GM19395 (cell line): ENCODE measurements around the gene ATP8B4.

ENCODE experiments used
- ATAC-seq: cut with Tn5 transposase; IDR thresholded peaks from one replicate; pipeline ENCODE4 v1.9.1; 2021; ENCODE audit warnings: mild to moderate bottlenecking, moderate library complexity; ENCODE audit not compliant: unreplicated experiment

ATP8B4 gene

DNA sequence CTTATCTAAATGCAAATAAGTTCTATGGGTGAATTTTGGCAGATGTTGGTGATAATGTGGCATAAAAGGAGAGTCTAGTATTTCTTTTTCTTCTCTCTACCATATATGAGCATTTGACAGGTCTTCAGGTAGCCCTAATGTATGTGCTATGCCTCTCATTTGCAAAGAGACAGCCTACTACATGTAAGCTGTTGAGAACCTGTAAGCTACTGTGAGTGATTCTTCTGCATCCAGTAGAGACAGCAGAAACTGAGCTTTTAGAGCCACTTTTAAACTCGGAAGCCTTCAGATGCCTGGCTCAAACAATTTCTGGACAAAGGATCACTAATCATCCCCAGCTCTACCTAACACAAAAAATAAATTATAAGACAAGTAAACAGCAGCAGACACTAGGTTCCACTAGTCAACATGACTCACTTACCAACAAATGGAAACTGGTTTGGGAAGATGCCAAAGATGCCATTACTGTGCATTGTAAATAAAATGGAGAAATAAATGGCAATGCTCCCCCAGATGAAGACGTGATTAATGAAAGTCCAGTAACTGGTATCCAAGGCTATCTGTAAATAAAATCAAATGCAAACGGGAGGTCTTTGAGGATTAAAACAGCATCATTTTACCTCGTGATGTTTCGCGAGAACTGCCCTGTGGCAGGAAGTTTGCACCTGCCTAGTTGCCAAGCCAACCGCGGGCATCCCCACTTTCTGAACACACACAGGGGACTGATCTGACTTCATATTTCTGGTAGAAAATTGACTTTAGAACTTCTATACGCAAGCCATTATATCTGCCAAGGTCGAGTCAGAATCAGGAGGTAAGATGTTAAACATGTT is 252.9 kb downstream of the ATP8B4 start:
- no peak for ATAC-seq

DNA sequence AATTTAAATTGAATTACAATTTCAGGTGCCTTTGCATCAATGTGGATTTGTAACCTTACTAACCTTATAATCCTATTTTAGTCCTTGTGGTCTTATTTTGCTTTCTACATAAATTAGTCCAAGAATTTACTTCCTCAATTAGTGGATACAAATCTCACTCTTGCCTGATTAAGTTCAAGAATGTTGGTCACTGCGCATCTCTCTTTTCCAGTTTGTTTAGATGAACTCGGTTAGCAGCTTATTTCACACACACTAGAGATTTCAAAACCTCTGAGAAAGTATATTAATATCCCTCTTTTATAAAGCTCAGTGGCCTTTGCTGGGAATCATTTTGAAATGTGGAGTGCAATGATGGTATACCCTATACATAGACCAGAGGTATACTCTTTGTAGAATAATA is 254.8 kb downstream of the ATP8B4 start:
- ATAC-seq = no peak

DNA sequence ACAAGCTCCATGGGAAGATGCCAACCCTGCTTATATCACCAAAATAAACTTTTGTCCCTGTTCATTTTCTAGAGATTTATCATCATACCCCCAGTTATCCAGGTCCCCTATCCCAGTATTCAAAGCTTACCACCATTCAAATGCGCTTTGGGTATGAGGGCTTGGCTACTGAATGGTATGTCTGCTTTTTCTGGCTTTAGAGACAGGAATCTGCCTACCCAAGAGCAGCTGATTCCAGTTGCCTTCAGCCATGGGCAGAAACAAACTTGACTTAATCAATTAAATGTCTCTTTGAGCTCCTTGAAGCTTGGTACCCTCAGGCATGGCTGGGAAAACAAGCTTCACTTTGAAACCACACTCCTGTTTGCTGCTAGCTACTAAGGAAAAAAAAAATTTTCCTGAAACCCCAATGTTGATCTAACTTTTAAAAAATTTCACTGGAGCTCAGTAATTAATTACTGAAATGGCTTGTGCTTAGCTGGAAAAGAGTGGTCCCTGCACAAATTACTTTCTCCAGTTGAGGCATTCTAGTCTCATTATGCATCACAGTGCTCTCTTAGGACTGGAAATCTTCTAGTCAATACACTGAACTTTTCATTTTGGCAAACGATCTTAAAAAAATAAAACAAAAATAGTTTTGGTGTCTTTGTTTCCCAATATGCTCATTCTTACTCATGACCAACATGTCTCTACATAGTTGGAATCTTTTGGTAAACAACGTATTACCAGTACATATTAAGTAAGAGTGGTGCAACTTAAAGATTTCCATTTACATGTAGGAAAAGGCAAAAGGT is 255.4 kb downstream of the ATP8B4 start:
- no peak for ATAC-seq

DNA sequence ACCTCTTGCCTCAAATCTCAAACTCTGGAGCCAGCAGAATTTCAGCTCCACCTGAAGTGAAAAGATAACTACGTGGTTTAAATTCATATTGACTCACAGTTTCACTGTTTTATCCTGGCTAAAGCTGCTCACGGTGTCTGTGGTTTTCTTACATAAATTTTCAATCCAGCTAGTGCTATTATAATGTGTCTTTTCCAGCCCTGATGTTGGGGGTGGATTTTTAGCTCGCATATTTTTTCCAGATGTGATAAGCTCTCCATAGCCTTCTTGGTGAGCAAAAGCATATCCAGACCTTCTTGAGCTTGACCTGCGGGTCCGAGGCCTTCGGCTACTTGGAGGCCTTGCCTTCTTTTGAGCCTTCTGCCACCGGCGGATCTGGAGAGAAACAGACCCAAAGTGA is 258.9 kb downstream of the ATP8B4 start:
- no peak for ATAC-seq

DNA sequence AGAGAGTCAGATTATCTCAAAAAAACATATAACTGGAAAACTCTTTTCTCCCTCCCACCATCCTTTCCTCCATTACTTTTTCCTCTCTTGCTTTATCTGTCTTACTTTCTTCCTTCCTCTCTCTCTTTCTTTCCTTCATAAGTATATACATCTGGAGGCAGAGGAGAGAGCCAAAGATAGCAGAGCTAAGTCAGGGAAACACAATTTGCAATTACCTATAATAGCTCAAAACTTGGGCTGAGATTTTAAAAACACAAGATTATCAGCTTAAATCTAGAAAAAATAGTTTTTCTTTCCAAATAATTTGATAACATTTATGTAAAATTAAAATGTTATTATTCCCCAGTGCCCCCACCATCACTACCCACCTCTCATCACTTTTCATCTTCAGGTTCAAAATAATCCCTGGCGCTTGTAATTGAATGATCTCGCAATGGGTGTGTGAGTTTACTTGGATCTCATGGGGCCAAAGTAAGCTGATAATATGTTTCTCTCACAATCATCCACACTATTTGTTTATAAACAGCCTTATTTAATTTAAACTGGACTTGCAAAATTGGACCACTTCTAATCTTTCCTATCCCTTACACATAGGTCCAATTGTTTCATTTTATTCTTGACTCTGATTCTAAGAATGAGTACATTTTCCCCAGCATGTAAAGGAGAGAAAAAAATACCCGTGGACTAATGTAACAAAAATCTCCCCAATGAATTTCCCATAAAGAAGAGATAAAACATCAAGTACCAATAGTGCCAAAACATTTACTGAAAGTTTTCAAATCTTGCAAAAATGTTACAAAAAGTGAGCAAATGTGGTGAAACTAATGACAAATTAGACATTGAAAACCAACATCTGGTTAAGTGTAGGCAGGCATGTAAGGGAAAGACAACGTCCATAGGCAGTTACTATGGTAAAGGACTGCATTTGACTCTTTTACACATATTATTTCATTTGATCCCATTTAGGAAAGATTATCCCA is 261.2 kb downstream of the ATP8B4 start:
- no peak for ATAC-seq

DNA sequence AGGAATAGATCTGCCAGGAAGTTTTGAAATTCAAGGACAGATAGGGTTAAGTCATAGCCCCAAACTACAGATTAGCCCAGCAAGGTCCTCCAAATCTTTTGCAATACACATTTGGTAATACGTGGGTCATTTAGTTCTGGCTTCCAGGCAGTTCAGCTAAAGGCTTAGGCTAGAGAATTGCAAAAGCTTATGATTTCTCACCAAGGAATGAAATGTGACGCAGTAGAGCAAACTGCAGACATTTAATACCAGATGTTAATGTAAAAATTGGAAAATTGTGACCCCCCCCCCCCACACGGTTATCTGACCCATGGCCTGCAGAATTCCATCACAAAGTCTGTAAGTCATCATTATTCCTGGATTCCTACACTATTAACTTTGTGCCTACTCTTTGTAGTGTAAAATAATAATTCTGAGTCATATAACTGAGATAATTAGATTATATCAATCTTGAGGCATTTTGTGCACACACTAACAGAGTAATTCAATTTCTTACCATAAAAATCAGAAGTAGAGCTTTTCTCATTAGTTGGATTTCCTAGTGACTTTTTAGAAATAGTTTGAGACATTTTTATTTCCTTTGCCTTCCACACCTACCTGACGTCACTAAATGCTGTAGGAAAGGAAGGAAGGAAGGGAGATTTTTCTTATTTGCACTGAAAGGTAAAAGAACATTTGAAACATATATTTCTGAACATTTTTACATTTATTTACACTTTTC is 263.0 kb downstream of the ATP8B4 start:
- ATAC-seq = no peak

DNA sequence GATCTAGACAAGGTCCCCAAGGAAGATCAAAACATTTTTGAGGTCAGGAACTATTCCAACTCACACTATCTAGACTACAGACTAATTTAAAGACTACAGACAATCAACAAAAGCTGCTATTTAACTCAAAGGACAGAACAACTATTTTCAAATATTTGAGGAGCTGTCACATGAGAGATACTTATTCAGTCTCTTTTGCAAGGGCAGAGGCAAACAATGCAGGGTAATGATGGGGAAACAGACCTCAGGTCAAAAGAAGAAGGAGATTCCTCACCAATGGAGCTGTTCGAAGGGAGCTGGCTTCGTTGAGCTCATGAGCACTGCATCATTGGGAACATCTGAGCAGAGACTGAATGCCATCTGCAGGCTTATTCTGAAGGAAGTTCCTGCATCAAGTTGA is 266.3 kb downstream of the ATP8B4 start:
- no peak for ATAC-seq

- ATAC-seq = no peak
Observed at GRCh38 chr15:49848807-49849206, 270.2 kb downstream of the ATP8B4 start.

DNA sequence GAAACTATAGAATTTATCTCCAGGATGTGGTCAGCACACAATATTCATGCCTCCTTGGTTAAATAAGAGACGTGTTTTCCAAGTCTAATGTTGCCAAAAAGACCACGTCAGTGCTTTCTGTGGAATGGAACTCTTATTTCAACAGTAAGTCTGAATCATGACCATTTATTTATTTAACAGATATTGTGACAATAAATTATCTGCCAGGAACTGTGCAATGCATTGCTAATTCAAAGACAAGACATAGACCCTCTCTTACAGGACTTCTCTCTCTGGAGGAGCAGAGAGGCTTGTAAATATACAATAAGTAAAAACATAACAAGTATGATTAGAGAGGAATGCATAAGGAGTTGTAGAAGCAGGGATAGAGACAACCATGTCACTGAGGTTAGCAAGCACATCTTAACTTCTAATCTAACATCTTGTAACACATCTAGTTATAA is 270.7 kb downstream of the ATP8B4 start:
- ATAC-seq = no peak

DNA sequence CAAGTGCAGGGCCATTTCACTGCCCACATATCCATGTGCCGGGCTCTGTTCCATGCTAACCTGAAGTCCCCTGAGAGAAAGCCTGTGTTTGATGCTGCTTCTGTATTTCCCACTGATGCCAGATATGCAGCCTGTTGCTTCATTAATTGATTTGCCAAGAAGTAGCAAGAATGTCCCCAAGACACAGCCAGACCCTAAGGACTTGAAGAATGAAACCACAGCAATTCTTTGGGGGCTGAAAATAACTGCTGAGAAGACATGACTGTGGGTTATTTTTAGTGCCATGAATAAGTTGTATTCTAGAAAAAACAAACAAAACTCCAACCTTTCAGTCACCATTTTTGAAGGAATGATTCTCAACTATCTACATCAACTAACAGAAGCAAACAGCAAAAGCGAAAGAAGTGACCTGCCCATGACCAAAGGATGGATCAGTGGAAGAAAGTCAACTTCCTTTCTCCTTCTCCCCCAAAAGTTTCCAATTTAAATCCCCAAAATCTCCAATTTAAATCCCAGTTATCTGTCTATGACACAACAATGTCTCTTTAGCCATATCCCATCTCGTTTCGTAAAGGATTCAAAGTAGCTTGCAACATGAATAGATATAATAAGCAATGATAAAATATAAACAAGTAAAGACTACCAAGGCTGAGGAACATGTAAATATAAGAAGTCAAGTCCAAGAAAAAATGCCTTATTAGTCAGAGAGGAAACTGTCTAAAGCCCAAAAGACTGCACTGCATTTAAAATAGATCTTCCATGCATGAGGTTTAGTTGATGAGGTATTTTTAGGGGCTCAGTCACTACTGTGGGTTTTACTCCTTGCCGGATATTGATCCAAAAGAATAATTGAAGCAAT is 271.4 kb downstream of the ATP8B4 start:
- ATAC-seq = no peak

DNA sequence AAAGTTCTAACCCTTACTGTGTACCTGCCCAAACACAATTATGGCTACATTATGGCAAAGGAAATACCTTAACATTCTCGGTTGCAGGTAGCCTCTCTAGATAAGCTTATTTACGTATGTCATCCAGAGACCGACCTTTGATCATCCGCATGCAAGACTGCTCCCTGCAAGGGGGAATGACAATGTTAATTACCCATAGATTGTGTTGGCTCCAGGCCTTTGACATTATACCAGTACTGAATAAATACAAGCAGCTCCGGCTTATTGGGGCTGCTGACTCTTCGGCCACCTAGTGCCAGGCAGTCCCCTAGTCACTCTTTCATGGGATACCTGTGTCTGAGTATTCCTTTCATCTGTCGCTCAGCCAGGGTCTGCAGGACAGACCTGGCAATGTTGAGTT is 274.6 kb downstream of the ATP8B4 start:
- no peak for ATAC-seq

- no peak for ATAC-seq
Observed at GRCh38 chr15:49843725-49844124, 275.3 kb downstream of the ATP8B4 start.

GRCh38 chr15:49842031-49842730 is 276.9 kb downstream of the ATP8B4 start:
- no peak for ATAC-seq

GRCh38 chr15:49832511-49832910 is 286.5 kb downstream of the ATP8B4 start:
- ATAC-seq = no peak

DNA sequence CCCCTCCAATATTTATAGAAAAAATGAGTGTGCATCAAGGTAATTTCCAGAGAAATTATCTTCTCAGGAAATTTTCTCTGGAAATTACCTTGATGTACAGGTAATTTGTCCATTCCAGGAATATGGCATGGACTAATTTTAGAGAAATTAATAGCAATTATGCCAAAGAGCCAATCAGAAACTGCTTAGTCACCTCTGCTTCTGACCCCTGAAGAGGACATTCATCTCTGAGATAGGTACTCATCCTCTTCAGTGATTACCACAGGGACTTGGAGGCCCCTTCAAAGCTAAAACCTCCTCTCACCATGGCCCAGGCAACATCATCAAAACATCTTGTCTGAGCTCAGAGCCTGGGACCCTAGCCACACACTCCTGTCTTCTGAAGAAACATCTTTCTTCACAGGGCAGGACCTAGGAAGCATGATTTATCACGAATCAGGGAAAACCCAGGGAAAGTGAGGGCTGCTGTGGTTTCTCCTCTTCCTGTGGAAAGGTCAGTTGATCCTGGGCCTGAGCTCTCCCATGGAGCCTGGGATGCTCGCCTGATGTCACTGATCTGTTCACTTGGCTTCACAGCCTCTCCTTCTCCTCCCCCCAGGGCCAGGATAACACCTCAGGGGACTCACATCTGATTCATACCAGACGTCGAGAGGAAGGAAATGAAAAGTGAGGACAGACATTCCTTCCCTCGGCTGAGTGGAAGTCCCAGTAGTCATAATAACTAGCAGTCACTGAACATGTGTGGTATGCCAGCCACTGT is 287.6 kb downstream of the ATP8B4 start:
- no peak for ATAC-seq

- no peak for ATAC-seq
Observed at GRCh38 chr15:49830391-49830790, 288.6 kb downstream of the ATP8B4 start.

- ATAC-seq = no peak
Observed at GRCh38 chr15:49827311-49827710, 291.7 kb downstream of the ATP8B4 start.

DNA sequence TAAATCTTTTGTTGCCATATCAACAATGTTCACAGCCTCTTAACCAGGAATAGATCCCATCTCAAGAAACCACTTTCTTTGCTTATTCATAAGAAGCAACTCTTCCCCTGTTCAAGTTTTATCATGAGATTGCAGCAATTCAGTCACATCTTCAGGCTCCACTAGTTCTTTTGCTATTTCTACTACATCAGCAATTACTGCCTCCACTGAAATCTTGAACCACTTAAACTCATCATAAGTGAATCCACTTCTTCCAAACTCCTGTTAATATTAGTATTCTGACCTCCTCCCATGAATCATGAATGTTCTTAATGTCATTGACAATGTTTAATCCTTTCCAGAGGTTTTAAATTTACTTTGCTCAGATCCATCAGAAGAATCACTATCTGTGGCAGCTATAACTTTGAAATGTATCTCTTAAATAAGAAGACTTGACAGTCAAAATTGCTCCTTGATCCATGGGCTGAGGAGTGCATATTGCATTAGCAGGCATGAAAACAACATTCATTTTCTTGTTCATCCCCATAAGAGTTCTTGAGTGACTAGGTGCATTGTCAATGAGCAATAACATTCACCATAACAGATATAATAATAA is 292.3 kb downstream of the ATP8B4 start:
- ATAC-seq = no peak
